ENCODE data around the gene C1QTNF6.
A peak's percentile ranks its signal among the peaks of the same experiment; 100 is the strongest.

The C1QTNF6 gene

GRCh38 chr22:37141971-37142370 lies 46.1 kb downstream of the C1QTNF6 start:
- Histone ChIP-seq H3K36me3 (ENCODE audit: control insufficient read depth, insufficient read depth, low read length) (peaks cover 69% of the 10 kb centered on the region), H3K4me3 (ENCODE audit: insufficient read depth, low read depth, low read length, poor library complexity, severe bottlenecking) (no peak overlapping the region), H3K27me3 (replicated peaks; ENCODE audit: control insufficient read depth, insufficient read depth, low read length, poor library complexity, severe bottlenecking) (no peaks in the 10 kb centered on the region), H3K9me3 (ENCODE audit: control insufficient read depth, low read length) (no peaks in the 10 kb centered on the region), H3K27ac (ENCODE audit: insufficient read depth, low read length, poor library complexity, severe bottlenecking) (no peak overlapping the region), H3K4me1 (ENCODE audit: control insufficient read depth, insufficient read depth, low read length, poor library complexity, severe bottlenecking) (peaks cover 16% of the 10 kb centered on the region)
- DNase-seq: no peak

- Histone ChIP-seq H3K9me3 (ENCODE audit: control insufficient read depth, low read length) (no peaks in the 10 kb centered on the region), H3K4me1 (ENCODE audit: control insufficient read depth, insufficient read depth, low read length, poor library complexity, severe bottlenecking) (peaks cover 11% of the 10 kb centered on the region), H3K27ac (ENCODE audit: insufficient read depth, low read length, poor library complexity, severe bottlenecking) (no peak overlapping the region), H3K27me3 (replicated peaks; ENCODE audit: control insufficient read depth, insufficient read depth, low read length, poor library complexity, severe bottlenecking) (no peaks in the 10 kb centered on the region), H3K36me3 (ENCODE audit: control insufficient read depth, insufficient read depth, low read length) (peaks cover 74% of the 10 kb centered on the region), H3K4me3 (ENCODE audit: insufficient read depth, low read depth, low read length, poor library complexity, severe bottlenecking) (no peak overlapping the region)
- DNase-seq: no peak
These were observed 46.6 kb downstream of the C1QTNF6 start for GRCh38 chr22:37141476-37141875.

- Histone ChIP-seq H3K36me3 (ENCODE audit: control insufficient read depth, insufficient read depth, low read length) (peaks cover 80% of the 10 kb centered on the region), H3K9me3 (ENCODE audit: control insufficient read depth, low read length) (no peaks in the 10 kb centered on the region), H3K4me1 (ENCODE audit: control insufficient read depth, insufficient read depth, low read length, poor library complexity, severe bottlenecking) (peaks cover 5% of the 10 kb centered on the region), H3K27me3 (replicated peaks; ENCODE audit: control insufficient read depth, insufficient read depth, low read length, poor library complexity, severe bottlenecking) (no peaks in the 10 kb centered on the region), H3K27ac (ENCODE audit: insufficient read depth, low read length, poor library complexity, severe bottlenecking) (no peak overlapping the region), H3K4me3 (ENCODE audit: insufficient read depth, low read depth, low read length, poor library complexity, severe bottlenecking) (no peak overlapping the region)
- DNase-seq: no peak
These were observed 47.2 kb downstream of the C1QTNF6 start for GRCh38 chr22:37140686-37141323.

GRCh38 chr22:37139762-37140161 lies 48.3 kb downstream of the C1QTNF6 start:
- Histone ChIP-seq H3K4me1 (ENCODE audit: control insufficient read depth, insufficient read depth, low read length, poor library complexity, severe bottlenecking) (no peaks in the 10 kb centered on the region), H3K4me3 (ENCODE audit: insufficient read depth, low read depth, low read length, poor library complexity, severe bottlenecking) (no peak overlapping the region), H3K27ac (ENCODE audit: insufficient read depth, low read length, poor library complexity, severe bottlenecking) (no peak overlapping the region), H3K9me3 (ENCODE audit: control insufficient read depth, low read length) (no peaks in the 10 kb centered on the region), H3K36me3 (ENCODE audit: control insufficient read depth, insufficient read depth, low read length) (peaks cover 91% of the 10 kb centered on the region), H3K27me3 (replicated peaks; ENCODE audit: control insufficient read depth, insufficient read depth, low read length, poor library complexity, severe bottlenecking) (no peaks in the 10 kb centered on the region)
- no peak for DNase-seq

- Histone ChIP-seq H3K4me3 (ENCODE audit: insufficient read depth, low read depth, low read length, poor library complexity, severe bottlenecking) (no peak overlapping the region), H3K36me3 (ENCODE audit: control insufficient read depth, insufficient read depth, low read length) (peaks cover 91% of the 10 kb centered on the region), H3K4me1 (ENCODE audit: control insufficient read depth, insufficient read depth, low read length, poor library complexity, severe bottlenecking) (no peaks in the 10 kb centered on the region), H3K27ac (ENCODE audit: insufficient read depth, low read length, poor library complexity, severe bottlenecking) (no peak overlapping the region), H3K27me3 (replicated peaks; ENCODE audit: control insufficient read depth, insufficient read depth, low read length, poor library complexity, severe bottlenecking) (no peaks in the 10 kb centered on the region), H3K9me3 (ENCODE audit: control insufficient read depth, low read length) (no peaks in the 10 kb centered on the region)
- no peak for DNase-seq
These were observed 49.0 kb downstream of the C1QTNF6 start for GRCh38 chr22:37138849-37139561.

- H3K36me3 ChIP-seq (ENCODE audit: control insufficient read depth, insufficient read depth, low read length): peaks cover 90% of the 10 kb centered on the region
- no peak for DNase-seq
- no peaks in the 10 kb centered on the region for H3K4me1 ChIP-seq (ENCODE audit: control insufficient read depth, insufficient read depth, low read length, poor library complexity, severe bottlenecking)
- no peaks in the 10 kb centered on the region for H3K9me3 ChIP-seq (ENCODE audit: control insufficient read depth, low read length)
- no peak overlapping the region for H3K4me3 ChIP-seq (ENCODE audit: insufficient read depth, low read depth, low read length, poor library complexity, severe bottlenecking)
- H3K27me3 ChIP-seq (replicated peaks; ENCODE audit: control insufficient read depth, insufficient read depth, low read length, poor library complexity, severe bottlenecking): no peaks in the 10 kb centered on the region
- H3K27ac ChIP-seq (ENCODE audit: insufficient read depth, low read length, poor library complexity, severe bottlenecking): peak overlapping the region; percentile 2
These were observed 50.0 kb downstream of the C1QTNF6 start for GRCh38 chr22:37137903-37138665.

- no peaks in the 10 kb centered on the region for H3K9me3 ChIP-seq (ENCODE audit: control insufficient read depth, low read length)
- no peak overlapping the region for H3K27ac ChIP-seq (ENCODE audit: insufficient read depth, low read length, poor library complexity, severe bottlenecking)
- no peaks in the 10 kb centered on the region for H3K27me3 ChIP-seq (replicated peaks; ENCODE audit: control insufficient read depth, insufficient read depth, low read length, poor library complexity, severe bottlenecking)
- H3K36me3 ChIP-seq (ENCODE audit: control insufficient read depth, insufficient read depth, low read length): peaks cover 90% of the 10 kb centered on the region
- no peak for DNase-seq
- no peak overlapping the region for H3K4me3 ChIP-seq (ENCODE audit: insufficient read depth, low read depth, low read length, poor library complexity, severe bottlenecking)
- no peaks in the 10 kb centered on the region for H3K4me1 ChIP-seq (ENCODE audit: control insufficient read depth, insufficient read depth, low read length, poor library complexity, severe bottlenecking)
These were observed 50.9 kb downstream of the C1QTNF6 start for GRCh38 chr22:37137131-37137530.

GRCh38 chr22:37135023-37135422 lies 53.0 kb downstream of the C1QTNF6 start:
- no peaks in the 10 kb centered on the region for H3K27me3 ChIP-seq (replicated peaks; ENCODE audit: control insufficient read depth, insufficient read depth, low read length, poor library complexity, severe bottlenecking)
- H3K4me3 ChIP-seq (ENCODE audit: insufficient read depth, low read depth, low read length, poor library complexity, severe bottlenecking): no peak overlapping the region
- H3K4me1 ChIP-seq (ENCODE audit: control insufficient read depth, insufficient read depth, low read length, poor library complexity, severe bottlenecking): no peaks in the 10 kb centered on the region
- DNase-seq: no peak
- no peak overlapping the region for H3K27ac ChIP-seq (ENCODE audit: insufficient read depth, low read length, poor library complexity, severe bottlenecking)
- H3K36me3 ChIP-seq (ENCODE audit: control insufficient read depth, insufficient read depth, low read length): peaks cover 92% of the 10 kb centered on the region
- H3K9me3 ChIP-seq (ENCODE audit: control insufficient read depth, low read length): no peaks in the 10 kb centered on the region

- Histone ChIP-seq H3K9me3 (ENCODE audit: control insufficient read depth, low read length) (no peaks in the 10 kb centered on the region), H3K27ac (ENCODE audit: insufficient read depth, low read length, poor library complexity, severe bottlenecking) (no peak overlapping the region), H3K27me3 (replicated peaks; ENCODE audit: control insufficient read depth, insufficient read depth, low read length, poor library complexity, severe bottlenecking) (no peaks in the 10 kb centered on the region), H3K36me3 (ENCODE audit: control insufficient read depth, insufficient read depth, low read length) (peaks cover 88% of the 10 kb centered on the region), H3K4me3 (ENCODE audit: insufficient read depth, low read depth, low read length, poor library complexity, severe bottlenecking) (no peak overlapping the region), H3K4me1 (ENCODE audit: control insufficient read depth, insufficient read depth, low read length, poor library complexity, severe bottlenecking) (no peaks in the 10 kb centered on the region)
- no peak for DNase-seq
These were observed 54.6 kb downstream of the C1QTNF6 start for GRCh38 chr22:37133304-37134018.
